Testis (tissue), 2 donors: ENCODE results near the gene WLS.

Experiments
- CTCF ChIP-seq, 3 experiments: fragments of 450-650 bp in 2 of 3; fragments of 200-600 bp in 1 of 3; sonication (generic) in 1 of 3; IDR thresholded peaks; one replicate each; pipeline ENCODE4 v1.5.1; 2016 to 2019; ENCODE audit warnings: antibody characterized with exemption in 3 of 3, mild to moderate bottlenecking in 2 of 3, moderate library complexity in 1 of 3
- POLR2A ChIP-seq: fragments of 450-650 bp; IDR thresholded peaks from one replicate; pipeline ENCODE4 v1.6.1; 2017; ENCODE audit warnings: antibody characterized with exemption, mild to moderate bottlenecking, moderate library complexity

- TF ChIP-seq CTCF (IDR thresholded peaks at IDR 0.05) (no peak), POLR2A (no peak)
Observed at GRCh38 chr1:68100571-68100970, 131.8 kb downstream of the WLS start.
